ENCODE measurements around the gene GALNTL6. TPM values are rescaled to one million over a fixed set of nuclear protein-coding genes. Genes with fewer than 3 reads are reported as not detected.

GALNTL6 gene
- total RNA-seq, 1 experiment from 2014 or later = not detected

DNA sequence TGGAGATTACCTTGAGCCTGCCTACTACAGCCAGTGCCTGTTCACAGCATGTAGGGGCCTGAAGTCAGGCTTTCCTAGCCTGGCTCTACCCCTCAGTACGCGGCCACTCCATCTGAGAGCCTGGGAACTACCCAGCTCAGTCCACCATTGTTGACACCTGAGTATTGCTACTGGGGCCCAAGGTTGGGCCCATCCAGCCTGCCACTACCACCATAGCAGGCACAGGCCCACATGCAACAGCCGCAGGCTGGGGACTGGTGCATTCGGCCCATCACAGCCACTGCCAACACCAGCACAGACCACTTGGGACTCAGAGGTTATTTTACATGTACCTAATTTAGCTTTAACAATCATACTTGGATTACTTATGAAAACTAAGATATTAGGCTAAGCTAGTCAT is 314.0 kb downstream of the GALNTL6 start:
- H3K27ac Mint-ChIP-seq = no peak overlapping the region
- no peaks in the 10 kb centered on the region for H4K20me1 ChIP-seq (ENCODE audit: control insufficient read depth, insufficient read depth, insufficient read length)
- no peak overlapping the region for H3K23ac ChIP-seq (ENCODE audit: insufficient read length, low read depth, low read length)
- H4K91ac ChIP-seq (ENCODE audit: insufficient read length, low read depth, low read length) = no peak overlapping the region
- H3K27me3 Mint-ChIP-seq (ENCODE audit: low read depth) = no peaks in the 10 kb centered on the region
- H3K56ac ChIP-seq (ENCODE audit: insufficient read length, low read depth, low read length) = no peak overlapping the region
- DNase-seq = no peak
- no peak overlapping the region for H2AK5ac ChIP-seq (ENCODE audit: insufficient read length, low read length)
- H2BK15ac ChIP-seq (ENCODE audit: low read depth, low read length) = no peak overlapping the region
- H2BK12ac ChIP-seq (ENCODE audit: insufficient read length, low read depth, low read length) = no peak overlapping the region
- no peak overlapping the region for H3K9ac ChIP-seq (ENCODE audit: extremely low read depth, insufficient read length, low read length)
- H3K4me1 ChIP-seq (ENCODE audit: insufficient read depth, low read length) = no peaks in the 10 kb centered on the region
- H3K9me3 ChIP-seq (ENCODE audit: control insufficient read depth, low read depth, low read length) = no peaks in the 10 kb centered on the region
- H3K14ac ChIP-seq (ENCODE audit: insufficient read depth, low read length) = no peak overlapping the region
- H2BK20ac ChIP-seq (ENCODE audit: low read depth, low read length, poor library complexity, severe bottlenecking) = no peak overlapping the region
- H4K8ac ChIP-seq (replicated peaks; ENCODE audit: insufficient read length, low read depth, low read length) = no peak overlapping the region
- no peaks in the 10 kb centered on the region for H3K9me3 Mint-ChIP-seq
- H3K23me2 ChIP-seq (ENCODE audit: insufficient read length, low read depth, low read length, poor library complexity, severe bottlenecking) = no peaks in the 10 kb centered on the region
- no peak overlapping the region for H3K18ac ChIP-seq (ENCODE audit: insufficient read length, low read depth, low read length)
- H4K5ac ChIP-seq (ENCODE audit: insufficient read length, low read depth, low read length) = no peak overlapping the region
- no peak overlapping the region for H2AFZ ChIP-seq (ENCODE audit: low read length)
- no CpG with 5 or more reads among the region's 4 CpGs for WGBS (ENCODE audit: extremely low coverage, insufficient read length, low lambda C conversion rate)
- no peak overlapping the region for H2BK5ac ChIP-seq (ENCODE audit: insufficient read length, low read length)
- no peak overlapping the region for H2BK120ac ChIP-seq (ENCODE audit: low read depth, low read length, poor library complexity, severe bottlenecking)
- H3K4me2 ChIP-seq (ENCODE audit: insufficient read depth, insufficient read length, low read length) = no peak overlapping the region
- no peak overlapping the region for H3K4ac ChIP-seq (ENCODE audit: low read depth, low read length)
- no peaks in the 10 kb centered on the region for H3K79me1 ChIP-seq (ENCODE audit: insufficient read depth, low read depth, low read length, poor library complexity, severe bottlenecking)
- H3K4me1 Mint-ChIP-seq = no peaks in the 10 kb centered on the region
- no peak overlapping the region for H3K27ac ChIP-seq (ENCODE audit: insufficient read length, low read depth, low read length)
- no peaks in the 10 kb centered on the region for H3K27me3 ChIP-seq (ENCODE audit: insufficient read depth, low read length)
- no peak for TF ChIP-seq CTCF (conservative IDR thresholded peaks at IDR 0.05)
- no peak overlapping the region for H3K4me3 Mint-ChIP-seq
- H3T11ph ChIP-seq (ENCODE audit: low read length) = no peak overlapping the region
- H3K79me2 ChIP-seq (ENCODE audit: insufficient read depth, low read length) = no peaks in the 10 kb centered on the region
- no peaks in the 10 kb centered on the region for H3K36me3 Mint-ChIP-seq (ENCODE audit: insufficient read depth in 1 of 3, low read depth in 3 of 3)
